ENCODE results near the gene BORCS5. TPM values are rescaled to one million over a fixed set of nuclear protein-coding genes. Genes with fewer than 3 reads are reported as not detected.
"Not testable (repeated sequence)": the region's sequence is repeated elsewhere in the genome, so short reads cannot be mapped to it uniquely, and the experiment has no call there.

Gene BORCS5
- total and polyA plus RNA-seq, 5 experiments from 2014 or later = 12.4 to 18.4 (median 15.7) TPM

GRCh38 chr12:12334367-12335040 lies 22.4 kb upstream of the BORCS5 start:
- POLR2A ChIA-PET = interaction anchor here (0.5 to 1.8 kb wide), 3 partner anchors 22 to 403 kb away, joined by 3 to 5 read pairs (median 3); partner anchors contain the start of gene BORCS5
- ATAC-seq = peak; percentile 75 to 87

GRCh38 chr12:12336049-12336411 lies 20.8 kb upstream of the BORCS5 start:
- peaks cover 15 to 32% (median 27%) of the 10 kb centered on the region in 4 donors for H3K4me1 Mint-ChIP-seq
- no peak for ATAC-seq
- H3K4me3 Mint-ChIP-seq = no peak overlapping the region
- no peaks in the 10 kb centered on the region for H3K27me3 Mint-ChIP-seq
- POLR2A ChIA-PET = interaction anchor here (1.6 kb wide), 1 partner anchor 10 kb away, joined by 3 read pairs; no protein-coding TSS in a partner anchor
- no peaks in the 10 kb centered on the region for H3K36me3 Mint-ChIP-seq
- H3K27ac Mint-ChIP-seq = no peak overlapping the region
- H3K9me3 Mint-ChIP-seq = no peaks in the 10 kb centered on the region
- no peak for DNase-seq

More at GRCh38 chr12:12334367-12335040, 22.4 kb upstream of the BORCS5 start:
- no peaks in the 10 kb centered on the region for H3K9me3 Mint-ChIP-seq
- H3K36me3 Mint-ChIP-seq = peaks cover 0 to 1% (median 0%) of the 10 kb centered on the region in 3 donors
- H3K4me1 Mint-ChIP-seq = peaks cover 15 to 31% (median 27%) of the 10 kb centered on the region in 4 donors
- peak overlapping the region in 3 of 10 donors; percentile 8 to 28 (median 12) for H3K4me3 Mint-ChIP-seq
- DNase-seq = peak; percentile 35 to 77 (median 56)
- H3K27ac Mint-ChIP-seq = peak overlapping the region in 5 of 10 donors; percentile 17 to 78 (median 64)
- H3K27me3 Mint-ChIP-seq = peaks cover 0 to 5% (median 0%) of the 10 kb centered on the region in 5 donors

- Mint-ChIP-seq H3K4me1 (peaks cover 15 to 32% (median 27%) of the 10 kb centered on the region in 4 donors), H3K4me3 (no peak overlapping the region), H3K27me3 (no peaks in the 10 kb centered on the region), H3K27ac (no peak overlapping the region), H3K36me3 (no peaks in the 10 kb centered on the region), H3K9me3 (no peaks in the 10 kb centered on the region)
- POLR2A ChIA-PET = interaction anchor here (0.6 to 1.6 kb wide), 3 partner anchors 9 to 20 kb away, joined by 3 to 11 read pairs (median 3); partner anchors contain the start of gene MANSC1
- no peak for ATAC-seq
- DNase-seq = no peak
Observed at GRCh38 chr12:12336511-12336910, 20.4 kb upstream of the BORCS5 start.

GRCh38 chr12:12338527-12339168 lies 18.2 kb upstream of the BORCS5 start:
- Mint-ChIP-seq H3K4me3 (peak overlapping the region in 5 of 10 donors; percentile 3 to 40 (median 10)), H3K4me1 (peaks cover 14 to 29% (median 23%) of the 10 kb centered on the region in 4 donors), H3K9me3 (no peaks in the 10 kb centered on the region), H3K27ac (peak overlapping the region in 6 of 10 donors; percentile 7 to 66 (median 31)), H3K27me3 (no peaks in the 10 kb centered on the region), H3K36me3 (peaks cover 0 to 2% (median 0%) of the 10 kb centered on the region in 3 donors)
- POLR2A ChIA-PET = interaction anchor here (0.7 to 1.4 kb wide), 4 partner anchors 11 to 145 kb away, joined by 4 to 5 read pairs (median 4); partner anchors contain the start of gene MANSC1
- ATAC-seq = no peak
- no peak for DNase-seq

GRCh38 chr12:12349711-12350665 lies 6.9 kb upstream of the BORCS5 start, which contains the start of gene MANSC1:
MANSC1 (minus strand) TSS chr12:12350242; CDS start chr12:12343314, 6,928 bp downstream.
- H3K36me3 Mint-ChIP-seq = peaks cover 0 to 4% (median 0%) of the 10 kb centered on the region in 3 donors
- no peaks in the 10 kb centered on the region for H3K27me3 Mint-ChIP-seq
- POLR2A ChIA-PET = interaction anchor here (0.6 to 1.2 kb wide), 10 partner anchors 8 to 665 kb away, joined by 3 to 6 read pairs (median 3); partner anchors contain the start of gene CDKN1B
- DNase-seq (peak; percentile 24 to 75 (median 50)), ATAC-seq (peak; percentile 76 to 83)
- peak within 1 kb of the TSS; percentile 32 to 93 (median 82) for H3K27ac Mint-ChIP-seq
- H3K9me3 Mint-ChIP-seq = peaks cover 0 to 4% (median 0%) of the 10 kb centered on the region in 9 donors
- H3K4me1 Mint-ChIP-seq = peaks cover 11 to 33% (median 27%) of the 10 kb centered on the region in 4 donors
- H3K4me3 Mint-ChIP-seq = peak within 1 kb of the TSS; percentile 66 to 87 (median 74)

- Mint-ChIP-seq H3K36me3 (peaks cover 0 to 4% (median 0%) of the 10 kb centered on the region in 3 donors), H3K9me3 (peaks cover 0 to 4% (median 0%) of the 10 kb centered on the region in 9 donors), H3K4me1 (peaks cover 13 to 38% (median 32%) of the 10 kb centered on the region in 4 donors), H3K27me3 (no peaks in the 10 kb centered on the region), H3K4me3 (peak overlapping the region; percentile 66 to 87 (median 74)), H3K27ac (peak overlapping the region in 9 of 10 donors; percentile 57 to 90 (median 79))
- no peak for ATAC-seq
- POLR2A ChIA-PET = interaction anchor here (0.5 to 1.4 kb wide), 2 partner anchors 13 to 203 kb away, joined by 4 to 6 read pairs; no protein-coding TSS in a partner anchor
- DNase-seq = no peak
Observed at GRCh38 chr12:12350868-12351463, 5.9 kb upstream of the BORCS5 start.

GRCh38 chr12:12351468-12352185 lies 5.3 kb upstream of the BORCS5 start:
- POLR2A ChIA-PET = interaction anchor here (0.5 to 1.4 kb wide), 3 partner anchors 13 to 202 kb away, joined by 3 to 6 read pairs (median 4); no protein-coding TSS in a partner anchor
- not testable (repeated sequence) for H3K36me3 Mint-ChIP-seq, H3K4me3 Mint-ChIP-seq, DNase-seq, H3K27me3 Mint-ChIP-seq, H3K9me3 Mint-ChIP-seq, ATAC-seq
- H3K27ac Mint-ChIP-seq = peak overlapping the region in 1 of 10 donors; percentile 60
- peaks cover 14 to 44% (median 36%) of the 10 kb centered on the region in 4 donors for H3K4me1 Mint-ChIP-seq

GRCh38 chr12:12353276-12353675 lies 3.6 kb upstream of the BORCS5 start:
- Mint-ChIP-seq H3K4me3 (no peak overlapping the region), H3K27ac (peak overlapping the region in 6 of 10 donors; percentile 9 to 83 (median 42)), H3K9me3 (no peaks in the 10 kb centered on the region), H3K27me3 (no peaks in the 10 kb centered on the region), H3K36me3 (no peaks in the 10 kb centered on the region), H3K4me1 (peaks cover 20 to 48% (median 41%) of the 10 kb centered on the region in 4 donors)
- ATAC-seq (no peak), DNase-seq (no peak)
- POLR2A ChIA-PET = no interaction called here

- H3K36me3 Mint-ChIP-seq = no peaks in the 10 kb centered on the region
- H3K27me3 Mint-ChIP-seq = no peaks in the 10 kb centered on the region
- POLR2A ChIA-PET = interaction anchor here (0.9 kb wide), 1 partner anchor 362 kb away, joined by 3 read pairs; no protein-coding TSS in a partner anchor
- H3K27ac Mint-ChIP-seq = peak overlapping the region in 3 of 10 donors; percentile 9 to 81 (median 18)
- DNase-seq (no peak), ATAC-seq (no peak)
- H3K4me3 Mint-ChIP-seq = no peak overlapping the region
- H3K9me3 Mint-ChIP-seq = no peaks in the 10 kb centered on the region
- peaks cover 19 to 52% (median 47%) of the 10 kb centered on the region in 4 donors for H3K4me1 Mint-ChIP-seq
Observed at GRCh38 chr12:12353807-12354206, 3.1 kb upstream of the BORCS5 start.

- H3K4me1 Mint-ChIP-seq = peaks cover 20 to 46% (median 41%) of the 10 kb centered on the region in 4 donors
- ATAC-seq = no peak
- DNase-seq = no peak
- H3K9me3 Mint-ChIP-seq = no peaks in the 10 kb centered on the region
- POLR2A ChIA-PET = interaction anchor here (0.5 to 3.3 kb wide), 34 partner anchors 11 to 811 kb away, joined by 3 to 78 read pairs (median 4); partner anchors contain the start of genes CDKN1B, DUSP16, GPR19 and LRP6
- peak overlapping the region; percentile 95 to 100 (median 99) for H3K27ac Mint-ChIP-seq
- peak overlapping the region; percentile 90 to 98 (median 96) for H3K4me3 Mint-ChIP-seq
- H3K36me3 Mint-ChIP-seq = peaks cover 0 to 3% (median 0%) of the 10 kb centered on the region in 3 donors
- H3K27me3 Mint-ChIP-seq = no peaks in the 10 kb centered on the region
Observed at GRCh38 chr12:12356467-12356895, 397 bp upstream of the BORCS5 start.

All from naive thymus-derived CD8-positive, alpha-beta T cell (primary cell).